SK-N-SH treated with all-trans-retinoic acid at 6 μM for 48 hours (cell line): ENCODE results near the gene OSCAR.

Experiments used
- CREB5 ChIP-seq: fragments of 250-450 bp; sonication (Bioruptor Pico); IDR thresholded peaks from 2 replicates; pipeline ENCODE4 v1.5.1; 2020; ENCODE audit warnings: low read depth, mild to moderate bottlenecking, moderate library complexity
- CSDC2 ChIP-seq: fragments of 250-450 bp; sonication (Bioruptor Pico); IDR thresholded peaks from 2 replicates; pipeline ENCODE4 v1.5.0; 2020; ENCODE audit warnings: mild to moderate bottlenecking, moderate library complexity
- CSRNP3 ChIP-seq: fragments of 250-450 bp; sonication (Bioruptor Pico); IDR thresholded peaks from 2 replicates; pipeline ENCODE4 v1.5.1; 2021; ENCODE audit warnings: mild to moderate bottlenecking, moderate library complexity
- PATZ1 ChIP-seq: fragments of 250-450 bp; sonication (Bioruptor Pico); IDR thresholded peaks from 2 replicates; pipeline ENCODE4 v1.8.0; 2020; ENCODE audit warnings: mild to moderate bottlenecking, moderate library complexity, borderline replicate concordance
- POU6F1 ChIP-seq: fragments of 250-450 bp; sonication (Bioruptor Pico); IDR thresholded peaks from 2 replicates; pipeline ENCODE4 v1.8.0; 2021; ENCODE audit warnings: low read depth, mild to moderate bottlenecking, moderate library complexity, borderline replicate concordance
- RARB ChIP-seq: fragments of 250-450 bp; sonication (Bioruptor Pico); IDR thresholded peaks from 2 replicates; pipeline ENCODE4 v1.8.0; 2021; ENCODE audit warnings: mild to moderate bottlenecking, moderate library complexity
- SNAI2 ChIP-seq: fragments of 250-450 bp; sonication (Bioruptor Pico); IDR thresholded peaks from 2 replicates; pipeline ENCODE4 v1.5.0; 2020; ENCODE audit warnings: mild to moderate bottlenecking, moderate library complexity
- TOX ChIP-seq: fragments of 250-450 bp; sonication (Bioruptor Pico); IDR thresholded peaks from 2 replicates; pipeline ENCODE4 v1.8.0; 2021; ENCODE audit warnings: mild to moderate bottlenecking, moderate library complexity, borderline replicate concordance
- TSHZ2 ChIP-seq: fragments of 250-450 bp; sonication (Bioruptor Pico); IDR thresholded peaks from 2 replicates; pipeline ENCODE4 v1.5.0; 2020; ENCODE audit warnings: mild to moderate bottlenecking, moderate library complexity
- ZFP3 ChIP-seq: fragments of 250-450 bp; sonication (Bioruptor Pico); IDR thresholded peaks from 2 replicates; pipeline ENCODE4 v1.5.0; 2020; ENCODE audit warnings: mild to moderate bottlenecking, moderate library complexity
- ZFP30 ChIP-seq: fragments of 450-650 bp; formaldehyde crosslinking; IDR thresholded peaks from 2 replicates; pipeline ENCODE4 v1.5.0; 2022; ENCODE audit warnings: mild to moderate bottlenecking, moderate library complexity
- ZNF8 ChIP-seq: fragments of 450-650 bp; formaldehyde crosslinking; IDR thresholded peaks from 2 replicates; pipeline ENCODE4 v1.5.0; 2020; ENCODE audit warnings: mild to moderate bottlenecking, moderate library complexity

- no peak for TF ChIP-seq CSRNP3 (CRISPR knock-in tag)
- TF ChIP-seq SNAI2 (CRISPR knock-in tag), result no peak
- no peak for TF ChIP-seq CREB5 (CRISPR knock-in tag)
- TF ChIP-seq ZFP30, result no peak
- TF ChIP-seq ZNF8 (CRISPR knock-in tag), result no peak
- no peak for TF ChIP-seq TOX (CRISPR knock-in tag)
- TF ChIP-seq PATZ1 (CRISPR knock-in tag), result no peak
- TF ChIP-seq CSDC2 (CRISPR knock-in tag), result no peak
- TF ChIP-seq RARB (CRISPR knock-in tag), result no peak
- no peak for TF ChIP-seq TSHZ2
- TF ChIP-seq ZFP3 (CRISPR knock-in tag), result no peak
- no peak for TF ChIP-seq POU6F1 (CRISPR knock-in tag)
Observed at GRCh38 chr19:54094426-54095000, 6.1 kb downstream of the OSCAR start.
